ENCODE results near the gene KMT5B.

The KMT5B gene

DNA sequence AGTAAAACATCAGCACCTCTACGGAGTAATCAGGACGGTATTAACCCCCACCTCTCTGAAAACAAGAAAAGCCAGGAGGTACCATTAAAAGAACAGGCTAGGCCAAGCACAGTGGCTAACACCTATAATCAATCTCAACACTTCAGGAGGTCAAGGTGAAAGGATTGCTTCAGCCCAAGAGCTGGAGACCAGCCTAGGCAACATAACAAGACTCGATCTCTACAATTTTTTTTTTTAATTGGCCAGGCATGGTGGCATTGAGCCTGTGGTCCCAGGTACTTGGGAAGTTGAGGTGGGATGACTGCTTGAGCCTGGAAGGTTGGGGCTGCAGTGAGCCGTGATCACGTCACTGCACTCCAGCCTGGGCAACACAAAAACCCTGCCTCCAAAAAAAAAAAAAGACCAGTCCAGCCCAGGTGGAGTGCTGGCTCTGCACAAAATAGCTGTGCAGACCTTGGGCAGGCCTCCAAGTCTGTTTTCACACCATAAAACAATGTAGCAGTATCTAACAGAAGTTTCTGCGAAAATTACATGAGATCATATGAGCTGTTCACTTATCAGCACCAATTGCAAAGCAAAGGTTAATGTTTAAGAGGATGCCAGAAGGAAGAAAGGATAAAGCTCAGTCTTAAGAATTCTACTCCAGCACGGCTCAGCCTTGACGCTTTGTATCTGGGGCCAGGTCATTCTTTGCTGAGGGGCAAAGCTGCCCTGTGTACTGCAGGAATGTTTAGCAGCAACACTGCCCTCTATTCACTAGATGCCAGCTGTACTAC lies 106.7 kb downstream of the KMT5B start:
- TF ChIP-seq, protein P1, sequence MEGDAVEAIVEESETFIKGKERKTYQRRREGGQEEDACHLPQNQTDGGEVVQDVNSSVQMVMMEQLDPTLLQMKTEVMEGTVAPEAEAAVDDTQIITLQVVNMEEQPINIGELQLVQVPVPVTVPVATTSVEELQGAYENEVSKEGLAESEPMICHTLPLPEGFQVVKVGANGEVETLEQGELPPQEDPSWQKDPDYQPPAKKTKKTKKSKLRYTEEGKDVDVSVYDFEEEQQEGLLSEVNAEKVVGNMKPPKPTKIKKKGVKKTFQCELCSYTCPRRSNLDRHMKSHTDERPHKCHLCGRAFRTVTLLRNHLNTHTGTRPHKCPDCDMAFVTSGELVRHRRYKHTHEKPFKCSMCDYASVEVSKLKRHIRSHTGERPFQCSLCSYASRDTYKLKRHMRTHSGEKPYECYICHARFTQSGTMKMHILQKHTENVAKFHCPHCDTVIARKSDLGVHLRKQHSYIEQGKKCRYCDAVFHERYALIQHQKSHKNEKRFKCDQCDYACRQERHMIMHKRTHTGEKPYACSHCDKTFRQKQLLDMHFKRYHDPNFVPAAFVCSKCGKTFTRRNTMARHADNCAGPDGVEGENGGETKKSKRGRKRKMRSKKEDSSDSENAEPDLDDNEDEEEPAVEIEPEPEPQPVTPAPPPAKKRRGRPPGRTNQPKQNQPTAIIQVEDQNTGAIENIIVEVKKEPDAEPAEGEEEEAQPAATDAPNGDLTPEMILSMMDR (conservative IDR thresholded peaks at IDR 0.05; ENCODE audit: low read depth, low read length): no peak
- Histone ChIP-seq H3K4me3 (IDR thresholded peaks at IDR 0.05; ENCODE audit: insufficient read depth, low read depth, low read length) (no peak overlapping the region), H3K79me2 (ENCODE audit: insufficient read depth, low read depth) (peaks cover 61% of the 10 kb centered on the region), H3K36me3 (ENCODE audit: insufficient read depth) (no peaks in the 10 kb centered on the region), H2AFZ (ENCODE audit: low read depth) (no peak overlapping the region), H3K4me2 (peak overlapping the region; percentile 19; the same call in 1 of the 2 replicates), H4K20me1 (ENCODE audit: insufficient read depth) (no peaks in the 10 kb centered on the region), H3K27me3 (ENCODE audit: insufficient read depth, low read depth) (no peaks in the 10 kb centered on the region), H3K9ac (no peak overlapping the region), H3K4me1 (ENCODE audit: low read depth, poor library complexity, severe bottlenecking) (peaks cover 36% of the 10 kb centered on the region), H3K27ac (peak overlapping the region; percentile 32; the same call in 1 of the 2 replicates)
